Dermis microvascular lymphatic vessel endothelial cell (primary cell): ENCODE measurements around the gene BRF1. TPM values are rescaled to one million over a fixed set of nuclear protein-coding genes. Genes with fewer than 3 reads are reported as not detected.
"Not testable (repeated sequence)": the region's sequence is repeated elsewhere in the genome, so short reads cannot be mapped to it uniquely, and the experiment has no call there.

Experiments used
- DNase-seq, 2 donors: peaks; one replicate each; pipeline versions ENCODE4 v3.0.0 to v3.0.0-alpha.2; 2010; ENCODE audit warnings: low read depth in 2 of 2
- total RNA-seq: library from RNA; depleted of rRNA; stranded (reverse); fragments of >200 nt; gene quantifications from 2 replicates; pipeline ENCODE4 v1.2.1, GENCODE V29; 2014

Gene BRF1
- total RNA-seq, 1 donor from 2014 or later = 20.8 TPM

- DNase-seq = peak in 1 of 2 donors; percentile 37
Measured at GRCh38 chr14:105290621-105291346, 10.0 kb downstream of the BRF1 start.

- not testable (repeated sequence) for DNase-seq
Measured at GRCh38 chr14:105288936-105289335, 11.9 kb downstream of the BRF1 start.

- no peak for DNase-seq
Measured at GRCh38 chr14:105287249-105288102, 13.3 kb downstream of the BRF1 start.

GRCh38 chr14:105286759-105287144 lies 14.0 kb downstream of the BRF1 start:
- DNase-seq = no peak

GRCh38 chr14:105285174-105285573 lies 15.6 kb downstream of the BRF1 start:
- no peak for DNase-seq

- peak; percentile 52 to 68 for DNase-seq
Measured at GRCh38 chr14:105283899-105284298, 16.9 kb downstream of the BRF1 start.

- no peak for DNase-seq
Measured at GRCh38 chr14:105283028-105283427, 17.8 kb downstream of the BRF1 start.

GRCh38 chr14:105282098-105282725 lies 18.6 kb downstream of the BRF1 start:
- no peak for DNase-seq

- DNase-seq = peak; percentile 82 to 84
Measured at GRCh38 chr14:105281371-105282097, 19.3 kb downstream of the BRF1 start.

GRCh38 chr14:105280525-105280924 lies 20.3 kb downstream of the BRF1 start:
- no peak for DNase-seq

GRCh38 chr14:105279642-105280361 lies 21.0 kb downstream of the BRF1 start:
- DNase-seq = no peak

GRCh38 chr14:105277448-105277847 lies 23.4 kb downstream of the BRF1 start:
- DNase-seq = not testable (repeated sequence)

GRCh38 chr14:105275267-105275946 lies 25.4 kb downstream of the BRF1 start:
- no peak for DNase-seq

GRCh38 chr14:105274637-105275036 lies 26.2 kb downstream of the BRF1 start:
- no peak for DNase-seq

- no peak for DNase-seq
Measured at GRCh38 chr14:105273062-105273461, 27.7 kb downstream of the BRF1 start.

GRCh38 chr14:105272623-105273022 lies 28.2 kb downstream of the BRF1 start:
- no peak for DNase-seq

GRCh38 chr14:105271224-105271890 lies 29.4 kb downstream of the BRF1 start:
- no peak for DNase-seq

- no peak for DNase-seq
Measured at GRCh38 chr14:105269405-105269804, 31.4 kb downstream of the BRF1 start.

GRCh38 chr14:105268736-105269354 lies 32.0 kb downstream of the BRF1 start:
- DNase-seq = no peak
